H1 (cell line): ENCODE data around the gene CASK. TPM values are rescaled to one million over a fixed set of nuclear protein-coding genes. Genes with fewer than 3 reads are reported as not detected.

ENCODE experiments used
- CTCF ChIA-PET: fragments of 300-600 bp; sonication (Branson Sonifier 250); formaldehyde crosslinking; loops from one replicate; lab custom pipeline; 2021; ENCODE audit not compliant: partially characterized antibody; lab: Charles Lee
- POLR2A ChIA-PET: fragments of 300-600 bp; sonication (Branson Sonifier 250); formaldehyde crosslinking; loops from one replicate; lab custom pipeline; 2021; ENCODE audit warnings: inconsistent platforms; ENCODE audit not compliant: partially characterized antibody; lab: Charles Lee
- DNase-seq, 2 experiments: peaks; one replicate each; pipeline versions ENCODE4 v3.0.0 to v3.0.0-alpha.2; 2010 to 2022; ENCODE audit warnings: low spot score in 2 of 2, low read depth in 1 of 2, mixed read lengths in 1 of 2
- FAIRE-seq: peaks from 2 replicates; lab custom pipeline; 2011; peaks lifted over from hg19 to GRCh38; lab: Jason Lieb, UNC
- H2AFZ ChIP-seq: 2 replicates; pipeline ENCODE4 v1.8.1; 2012; ENCODE audit warnings: low read length, inconsistent platforms
- H2AK5ac ChIP-seq: 2 replicates; pipeline ENCODE4 v1.6.1; 2013; ENCODE audit warnings: low read depth, low read length
- H2BK120ac ChIP-seq: replicated peaks from 2 replicates; pipeline ENCODE3; 2013; ENCODE audit warnings: low read depth, low read length, inconsistent platforms
- H2BK12ac ChIP-seq: 2 replicates; pipeline ENCODE4 v1.6.1; 2013; ENCODE audit warnings: low read depth, low read length
- H2BK15ac ChIP-seq: 2 replicates; pipeline ENCODE4 v1.6.1; 2013; ENCODE audit warnings: low read length
- H2BK20ac ChIP-seq: 2 replicates; pipeline ENCODE4 v1.6.1; 2013; ENCODE audit warnings: low read length
- H2BK5ac ChIP-seq: 2 replicates; pipeline ENCODE4 v1.6.1; 2013; ENCODE audit warnings: low read depth, low read length
- H3K14ac ChIP-seq: 2 replicates; pipeline ENCODE4 v1.6.1; 2013; ENCODE audit warnings: inconsistent platforms; ENCODE audit not compliant: insufficient read length
- H3K18ac ChIP-seq: 2 replicates; pipeline ENCODE4 v1.6.1; 2013; ENCODE audit warnings: low read length; ENCODE audit errors: extremely low read depth
- H3K23ac ChIP-seq: 2 replicates; pipeline ENCODE4 v1.6.1; 2013; ENCODE audit warnings: inconsistent platforms; ENCODE audit not compliant: insufficient read length
- H3K23me2 ChIP-seq: 2 replicates; pipeline ENCODE4 v1.6.1; 2013; ENCODE audit warnings: low read depth, low read length
- H3K27ac ChIP-seq: 2 replicates; pipeline ENCODE4 v1.6.1; 2011; ENCODE audit warnings: low read depth, low read length, inconsistent platforms
- H3K27me3 ChIP-seq, 4 experiments: replicated peaks in 1 of 4; 1 replicate in 1 of 4; 2 replicates in 3 of 4; pipeline versions ENCODE4 v1.6.1 to v1.8.1; 2011 to 2013; ENCODE audit warnings: low read length in 3 of 4, mild to moderate bottlenecking in 3 of 4, inconsistent platforms in 2 of 4, mixed read lengths in 2 of 4, moderate library complexity in 1 of 4; ENCODE audit not compliant: control insufficient read depth in 3 of 4, insufficient read depth in 3 of 4; ENCODE audit errors: extremely low read depth in 1 of 4
- H3K36me3 ChIP-seq, 4 experiments: 2 replicates each; pipeline versions ENCODE4 v1.6.1 to v1.8.1; 2011 to 2013; ENCODE audit warnings: mild to moderate bottlenecking in 4 of 4, low read length in 3 of 4, moderate library complexity in 2 of 4, control low read depth in 1 of 4, inconsistent platforms in 1 of 4; ENCODE audit not compliant: insufficient read depth in 4 of 4, control insufficient read depth in 2 of 4
- H3K4ac ChIP-seq: replicated peaks from 2 replicates; pipeline ENCODE3; 2013; ENCODE audit warnings: low read length, low read depth, mixed read lengths, inconsistent platforms; ENCODE audit not compliant: insufficient read length
- H3K4me1 ChIP-seq, 4 experiments: replicated peaks in 1 of 4; 1 replicate in 1 of 4; 2 replicates in 3 of 4; pipeline versions ENCODE4 v1.6.1 to v1.8.1; 2011 to 2013; ENCODE audit warnings: low read length in 3 of 4, inconsistent platforms in 2 of 4, mixed read lengths in 1 of 4; ENCODE audit not compliant: insufficient read depth in 4 of 4, control insufficient read depth in 3 of 4
- H3K4me2 ChIP-seq, 2 experiments: 2 replicates each; pipeline versions ENCODE4 v1.6.1 to v1.8.1; 2011 to 2013; ENCODE audit warnings: low read depth in 2 of 2, low read length in 2 of 2, control low read depth in 1 of 2, inconsistent platforms in 1 of 2, mild to moderate bottlenecking in 1 of 2; ENCODE audit not compliant: insufficient read depth in 1 of 2
- H3K4me3 ChIP-seq, 4 experiments: fragments of 200-600, 300-600 bp in 1 of 4; sonication (generic), shearing (Covaris generic), sonication (Bioruptor Twin) in 1 of 4; 2 replicates each; pipeline versions ENCODE4 v1.5.1 to v1.8.1; 2011 to 2016; ENCODE audit warnings: low read length in 4 of 4, low read depth in 3 of 4, control low read depth in 2 of 4, inconsistent platforms in 2 of 4, mild to moderate bottlenecking in 2 of 4, mixed read lengths in 1 of 4, moderate library complexity in 1 of 4; ENCODE audit not compliant: insufficient read depth in 2 of 4; ENCODE audit errors: extremely low read depth in 1 of 4
- H3K56ac ChIP-seq: replicated peaks from 2 replicates; pipeline ENCODE3; 2013; ENCODE audit warnings: low read depth, mild to moderate bottlenecking, mixed read lengths, low read length, inconsistent platforms; ENCODE audit not compliant: insufficient read length
- H3K79me1 ChIP-seq: 2 replicates; pipeline ENCODE4 v1.6.1; 2013; ENCODE audit warnings: low read depth, low read length, control low read depth
- H3K79me2 ChIP-seq, 2 experiments: 2 replicates each; pipeline versions ENCODE4 v1.6.1 to v1.8.1; 2012 to 2013; ENCODE audit warnings: low read length in 2 of 2, mild to moderate bottlenecking in 2 of 2, inconsistent platforms in 1 of 2; ENCODE audit not compliant: insufficient read depth in 2 of 2, control insufficient read depth in 1 of 2
- H3K9ac ChIP-seq, 4 experiments: replicated peaks in 1 of 4; 1 replicate in 1 of 4; 2 replicates in 3 of 4; pipeline versions ENCODE4 v1.6.1 to v1.8.1; 2011 to 2013; ENCODE audit warnings: low read depth in 3 of 4, low read length in 3 of 4, control low read depth in 2 of 4, mild to moderate bottlenecking in 2 of 4, moderate library complexity in 2 of 4, inconsistent platforms in 1 of 4; ENCODE audit errors: extremely low read depth in 1 of 4
- H3K9me3 ChIP-seq, 2 experiments: 2 replicates each; pipeline versions ENCODE4 v1.6.1 to v1.8.1; 2012 to 2013; ENCODE audit warnings: mild to moderate bottlenecking in 2 of 2, moderate library complexity in 2 of 2, control low read depth in 1 of 2, inconsistent platforms in 1 of 2, low read depth in 1 of 2, low read length in 1 of 2, mixed read lengths in 1 of 2; ENCODE audit not compliant: insufficient read depth in 2 of 2
- H4K20me1 ChIP-seq, 2 experiments: replicated peaks in 1 of 2; 2 replicates each; pipeline versions ENCODE3 to v1.8.1; 2011 to 2013; ENCODE audit warnings: inconsistent platforms in 2 of 2, low read length in 2 of 2, mild to moderate bottlenecking in 1 of 2; ENCODE audit not compliant: insufficient read depth in 2 of 2, control insufficient read depth in 1 of 2
- H4K5ac ChIP-seq: 2 replicates; pipeline ENCODE4 v1.6.1; 2013; ENCODE audit warnings: low read length, low read depth, mixed read lengths, inconsistent platforms; ENCODE audit not compliant: insufficient read length
- H4K8ac ChIP-seq: 2 replicates; pipeline ENCODE4 v1.8.0; 2013; ENCODE audit warnings: mild to moderate bottlenecking, moderate library complexity, low read length, inconsistent platforms; ENCODE audit not compliant: insufficient read depth; ENCODE audit errors: extremely low read depth
- H4K91ac ChIP-seq: replicated peaks from 2 replicates; pipeline ENCODE3; 2013; ENCODE audit warnings: low read length, mixed read lengths, inconsistent platforms; ENCODE audit not compliant: insufficient read length
- ASH2L ChIP-seq: fragments of 200-600, 300-600 bp; sonication (generic); IDR thresholded peaks from one replicate; pipeline ENCODE4 v1.7.1; 2017; ENCODE audit warnings: low read length
- CBX5 ChIP-seq: fragments of 300-800, 300-1000 bp; sonication (generic); IDR thresholded peaks from 2 replicates; pipeline ENCODE4 v1.7.1; 2016; ENCODE audit warnings: antibody characterized with exemption, low read length, low read depth
- CTBP2 ChIP-seq: IDR thresholded peaks from 2 replicates; pipeline ENCODE4 v1.7.0; 2011; ENCODE audit warnings: borderline replicate concordance, mild to moderate bottlenecking, moderate library complexity, mixed read lengths, low read length; ENCODE audit not compliant: insufficient read depth, insufficient read length
- EGR1 ChIP-seq: IDR thresholded peaks from 2 replicates; pipeline ENCODE4 v1.6.1; 2011; ENCODE audit warnings: low read depth, low read length, borderline replicate concordance
- EP300 ChIP-seq, 2 experiments: IDR thresholded peaks; 1 replicate in 1 of 2; 2 replicates in 1 of 2; pipeline ENCODE4 v1.6.1; 2011 to 2012; ENCODE audit warnings: low read depth in 2 of 2, low read length in 2 of 2, mild to moderate bottlenecking in 2 of 2, borderline replicate concordance in 1 of 2, inconsistent platforms in 1 of 2, moderate library complexity in 1 of 2
- GABPA ChIP-seq: IDR thresholded peaks from 2 replicates; pipeline ENCODE4 v1.6.1; 2011; ENCODE audit warnings: mild to moderate bottlenecking, low read length, moderate library complexity, borderline replicate concordance; ENCODE audit not compliant: insufficient read depth
- HDAC6 ChIP-seq: IDR thresholded peaks from one replicate; pipeline ENCODE4 v1.7.1; 2012; ENCODE audit warnings: low read depth, mild to moderate bottlenecking, inconsistent platforms, low read length, moderate library complexity
- NRF1 ChIP-seq: IDR thresholded peaks from 2 replicates; pipeline ENCODE4 v1.6.1; 2011; ENCODE audit warnings: mild to moderate bottlenecking, low read depth, low read length, improper control_type of control experiment
- POU5F1 ChIP-seq: IDR thresholded peaks from 2 replicates; pipeline ENCODE4 v1.6.1; 2011; ENCODE audit warnings: low read depth, mild to moderate bottlenecking, low read length, moderate library complexity
- RXRA ChIP-seq: IDR thresholded peaks from 2 replicates; pipeline ENCODE4 v1.6.1; 2011; ENCODE audit warnings: low read depth, mild to moderate bottlenecking, low read length, moderate library complexity; ENCODE audit not compliant: insufficient read depth
- ZNF274 ChIP-seq: IDR thresholded peaks from 2 replicates; pipeline ENCODE4 v1.7.0; 2012; ENCODE audit warnings: low read length, borderline replicate concordance; ENCODE audit errors: extremely low read depth
- WGBS, 2 experiments: shearing (Covaris generic) in 1 of 2; methylation state at CpG; one replicate each; pipeline versions ENCODE4 v1.1.6 to v1.1.7; 2013 to 2015; ENCODE audit warnings: low lambda C conversion rate in 2 of 2, mixed read lengths in 2 of 2, inconsistent platforms in 1 of 2, low coverage in 1 of 2, missing lambda C conversion rate in 1 of 2; ENCODE audit not compliant: insufficient replicate concordance in 2 of 2, insufficient coverage in 1 of 2, insufficient read length in 1 of 2; ENCODE audit errors: extremely low coverage in 1 of 2, missing lambda C conversion rate in 1 of 2; 5-methylcytosine and 5-hydroxymethylcytosine counted together
- polyA plus RNA-seq, 7 experiments: library from polyadenylated mRNA; depleted of rRNA in 3 of 7; stranded (reverse) in 5 of 7; unstranded in 2 of 7; fragments of >200 nt in 5 of 7; fragments of 200-250 nt in 2 of 7; gene quantifications; 1 replicate in 5 of 7; 2 replicates in 1 of 7; 4 replicates in 1 of 7; pipeline versions ENCODE4 v1.2.1 to v1.2.3, GENCODE V29; 2011 to 2013; ENCODE audit warnings: missing spikeins in 2 of 7, mixed read lengths in 2 of 7
- total RNA-seq: library from RNA; stranded (reverse); fragmentation: NEBNext Ultra II Directional; extraction: Animal tissue kit (Norgen Biotek cat#: 25700); gene quantifications from 2 replicates; pipeline ENCODE4 v1.2.1, GENCODE V29; 2021
- TF ChIP-seq, protein P1 (sequence below), 3 experiments: IDR thresholded peaks; 1 replicate in 2 of 3; 2 replicates in 1 of 3; pipeline versions ENCODE4 v1.5.1 to v1.6.1; 2011; ENCODE audit warnings: low read length in 3 of 3, mild to moderate bottlenecking in 3 of 3, inconsistent platforms in 2 of 3, low read depth in 1 of 3, moderate library complexity in 1 of 3; ENCODE audit not compliant: insufficient read depth in 1 of 3; ENCODE audit errors: control extremely low read depth in 1 of 3

CASK gene
- total and polyA plus RNA-seq, 2 of the 8 experiments (the other 6 are each of a cell fraction or from before 2014, with no cell fraction given): 21.6 to 55.1 TPM

DNA sequence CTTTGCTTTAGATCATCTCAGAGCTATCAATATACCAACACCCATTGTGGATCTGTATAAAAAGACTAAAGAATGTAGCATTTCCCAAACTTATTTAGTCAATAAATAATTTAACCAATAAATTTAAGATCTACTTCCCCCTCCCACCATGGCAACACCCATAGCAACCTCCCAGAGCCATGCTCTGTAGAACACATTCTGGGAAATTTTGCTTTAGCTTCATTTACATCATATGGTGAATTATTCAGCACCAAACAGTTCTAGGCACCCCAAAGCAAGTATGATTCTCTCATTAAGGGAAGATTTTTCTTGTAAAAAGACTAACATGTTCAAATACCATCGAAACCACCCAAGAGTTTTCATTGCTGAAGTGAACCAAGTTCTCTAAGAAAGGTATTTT lies 315.1 kb downstream of the CASK start:
- 86% methylated on average over 1 of the region's 1 CpG; no CpG with 5 or more reads in 1 of the 2 experiments for WGBS, 2 experiments
- POLR2A ChIA-PET: no interaction called here
- Histone ChIP-seq H2AFZ (no peak overlapping the region), H4K5ac (no peak overlapping the region), H3K36me3 (no peaks in the 10 kb centered on the region; a peak in 2 of 8 replicates), H3K27ac (no peak overlapping the region), H2BK5ac (no peak overlapping the region), H4K91ac (no peak overlapping the region), H3K4me2 (no peak overlapping the region), H3K23ac (no peak overlapping the region), H2BK20ac (no peak overlapping the region), H2AK5ac (no peak overlapping the region), H3K23me2 (no peaks in the 10 kb centered on the region), H3K4ac (no peak overlapping the region), H2BK120ac (no peak overlapping the region), H2BK12ac (no peak overlapping the region), H3K9me3 (no peaks in the 10 kb centered on the region), H3K18ac (no peak overlapping the region), H3K4me1 (peaks cover 0 to 6% (median under 1%) of the 10 kb centered on the region in 4 experiments; a peak in 4 of 7 replicates), H3K79me1 (no peaks in the 10 kb centered on the region), H3K14ac (no peak overlapping the region), H4K20me1 (no peaks in the 10 kb centered on the region), H2BK15ac (no peak overlapping the region), H3K9ac (no peak overlapping the region), H4K8ac (no peak overlapping the region), H3K56ac (no peak overlapping the region), H3K79me2 (no peaks in the 10 kb centered on the region), H3K27me3 (no peaks in the 10 kb centered on the region), H3K4me3 (no peak overlapping the region)
- CTCF ChIA-PET: no interaction called here
- FAIRE-seq (no peak), DNase-seq (no peak)
- no peak for TF ChIP-seq HDAC6
- TF ChIP-seq ZNF274: no peak
- no peak for TF ChIP-seq CBX5
- no peak for TF ChIP-seq POU5F1
- TF ChIP-seq GABPA: no peak
- TF ChIP-seq CTBP2: no peak
- TF ChIP-seq RXRA: no peak
- no peak for TF ChIP-seq EP300 (IDR thresholded peaks at IDR 0.05; ENCODE audit: borderline replicate concordance in 1 of 2, low read depth in 2 of 2, low read length in 2 of 2)
- no peak for TF ChIP-seq EGR1
- TF ChIP-seq ASH2L: no peak
- TF ChIP-seq, protein P1, sequence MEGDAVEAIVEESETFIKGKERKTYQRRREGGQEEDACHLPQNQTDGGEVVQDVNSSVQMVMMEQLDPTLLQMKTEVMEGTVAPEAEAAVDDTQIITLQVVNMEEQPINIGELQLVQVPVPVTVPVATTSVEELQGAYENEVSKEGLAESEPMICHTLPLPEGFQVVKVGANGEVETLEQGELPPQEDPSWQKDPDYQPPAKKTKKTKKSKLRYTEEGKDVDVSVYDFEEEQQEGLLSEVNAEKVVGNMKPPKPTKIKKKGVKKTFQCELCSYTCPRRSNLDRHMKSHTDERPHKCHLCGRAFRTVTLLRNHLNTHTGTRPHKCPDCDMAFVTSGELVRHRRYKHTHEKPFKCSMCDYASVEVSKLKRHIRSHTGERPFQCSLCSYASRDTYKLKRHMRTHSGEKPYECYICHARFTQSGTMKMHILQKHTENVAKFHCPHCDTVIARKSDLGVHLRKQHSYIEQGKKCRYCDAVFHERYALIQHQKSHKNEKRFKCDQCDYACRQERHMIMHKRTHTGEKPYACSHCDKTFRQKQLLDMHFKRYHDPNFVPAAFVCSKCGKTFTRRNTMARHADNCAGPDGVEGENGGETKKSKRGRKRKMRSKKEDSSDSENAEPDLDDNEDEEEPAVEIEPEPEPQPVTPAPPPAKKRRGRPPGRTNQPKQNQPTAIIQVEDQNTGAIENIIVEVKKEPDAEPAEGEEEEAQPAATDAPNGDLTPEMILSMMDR (IDR thresholded peaks at IDR 0.05; ENCODE audit: control extremely low read depth in 1 of 3, insufficient read depth in 1 of 3, low read depth in 1 of 3, low read length in 3 of 3): no peak
- no peak for TF ChIP-seq NRF1
